HepG2 (cell line): Measurements from ENCODE around the gene STKLD1. TPM values are rescaled to one million over a fixed set of nuclear protein-coding genes. Genes with fewer than 3 reads are reported as not detected.
A peak's percentile ranks its signal among the peaks of the same experiment; 100 is the strongest.

ENCODE experiments used
- ATF6 ChIP-seq: sonication (generic); formaldehyde crosslinking; conservative IDR thresholded peaks from 2 replicates; pipeline ENCODE4 v1.4.0; 2020; ENCODE audit warnings: missing genetic modification reagents
- CCDC6 ChIP-seq: sonication (generic); formaldehyde crosslinking; IDR thresholded peaks from 2 replicates; pipeline ENCODE4 v1.8.1; 2022; ENCODE audit warnings: mild to moderate bottlenecking, missing genetic modification reagents, moderate library complexity
- ERF ChIP-seq: IDR thresholded peaks from 2 replicates; pipeline ENCODE4 v1.6.1; 2018; ENCODE audit warnings: missing biosample characterization, missing genetic modification reagents
- FLYWCH1 ChIP-seq: sonication (generic); formaldehyde crosslinking; IDR thresholded peaks from 2 replicates; pipeline ENCODE4 v1.8.1; 2023; ENCODE audit warnings: mild to moderate bottlenecking, missing genetic modification reagents
- FOXO1 ChIP-seq: sonication (generic); formaldehyde crosslinking; IDR thresholded peaks from 2 replicates; pipeline ENCODE4 v1.4.0; 2020; ENCODE audit warnings: missing genetic modification reagents
- KIAA2018 ChIP-seq: sonication (generic); formaldehyde crosslinking; IDR thresholded peaks from 2 replicates; pipeline ENCODE4 v1.5.0; 2020; ENCODE audit warnings: mild to moderate bottlenecking, missing genetic modification reagents, borderline replicate concordance
- ZFP36L1 ChIP-seq: sonication (generic); formaldehyde crosslinking; IDR thresholded peaks from 2 replicates; pipeline ENCODE4 v1.8.0; 2022; ENCODE audit warnings: mild to moderate bottlenecking, missing genetic modification reagents, moderate library complexity
- ZHX1 ChIP-seq: sonication (generic); formaldehyde crosslinking; IDR thresholded peaks from 2 replicates; pipeline ENCODE4 v1.8.1; 2022; ENCODE audit warnings: low read depth, mild to moderate bottlenecking, missing genetic modification reagents
- ZNF12 ChIP-seq: sonication (generic); formaldehyde crosslinking; IDR thresholded peaks from 2 replicates; pipeline ENCODE4 v1.5.0; 2020; ENCODE audit warnings: missing genetic modification reagents
- ZNF552 ChIP-seq: sonication (generic); formaldehyde crosslinking; IDR thresholded peaks from 2 replicates; pipeline ENCODE4 v1.9.0; 2022; ENCODE audit warnings: missing genetic modification reagents, mild to moderate bottlenecking, borderline replicate concordance
- ZNF605 ChIP-seq: sonication (generic); formaldehyde crosslinking; IDR thresholded peaks from 2 replicates; pipeline ENCODE4 v1.8.0; 2022; ENCODE audit warnings: mild to moderate bottlenecking, missing genetic modification reagents
- ZNF841 ChIP-seq: sonication (generic); formaldehyde crosslinking; IDR thresholded peaks from 2 replicates; pipeline ENCODE4 v1.8.1; 2023; ENCODE audit warnings: missing genetic modification reagents, borderline replicate concordance
- polyA plus RNA-seq, 8 experiments: library from polyadenylated mRNA; depleted of rRNA in 3 of 8; stranded (reverse) in 7 of 8; unstranded in 1 of 8; fragments of >200 nt; fragmentation: Illumina TruSeq in 4 of 8; extraction: Trizol in 4 of 8; gene quantifications; 2 replicates each; pipeline versions ENCODE4 v1.2.1 to v1.2.3, GENCODE V29; 2011 to 2016; ENCODE audit warnings: low read depth in 4 of 8, missing spikeins in 1 of 8, mixed read lengths in 1 of 8; ENCODE audit not compliant: insufficient read depth in 1 of 8
- total RNA-seq, 5 experiments: library from RNA; depleted of rRNA; stranded (reverse); fragments of >200 nt; fragmentation: Illumina TruSeq; extraction: Trizol; gene quantifications; 2 replicates each; pipeline ENCODE4 v1.2.3, GENCODE V29; 2016; ENCODE audit warnings: low read depth in 1 of 5
- TF ChIP-seq, protein P1 (sequence below): sonication (generic); formaldehyde crosslinking; IDR thresholded peaks from 2 replicates; pipeline ENCODE4 v1.4.0; 2020; ENCODE audit warnings: missing genetic modification reagents, low read depth, mild to moderate bottlenecking, borderline replicate concordance

The STKLD1 gene
- total and polyA plus RNA-seq, 2 of the 13 experiments (the other 11 are each of a cell fraction or from before 2014, with no cell fraction given) = 1.5 to 2.2 TPM

DNA sequence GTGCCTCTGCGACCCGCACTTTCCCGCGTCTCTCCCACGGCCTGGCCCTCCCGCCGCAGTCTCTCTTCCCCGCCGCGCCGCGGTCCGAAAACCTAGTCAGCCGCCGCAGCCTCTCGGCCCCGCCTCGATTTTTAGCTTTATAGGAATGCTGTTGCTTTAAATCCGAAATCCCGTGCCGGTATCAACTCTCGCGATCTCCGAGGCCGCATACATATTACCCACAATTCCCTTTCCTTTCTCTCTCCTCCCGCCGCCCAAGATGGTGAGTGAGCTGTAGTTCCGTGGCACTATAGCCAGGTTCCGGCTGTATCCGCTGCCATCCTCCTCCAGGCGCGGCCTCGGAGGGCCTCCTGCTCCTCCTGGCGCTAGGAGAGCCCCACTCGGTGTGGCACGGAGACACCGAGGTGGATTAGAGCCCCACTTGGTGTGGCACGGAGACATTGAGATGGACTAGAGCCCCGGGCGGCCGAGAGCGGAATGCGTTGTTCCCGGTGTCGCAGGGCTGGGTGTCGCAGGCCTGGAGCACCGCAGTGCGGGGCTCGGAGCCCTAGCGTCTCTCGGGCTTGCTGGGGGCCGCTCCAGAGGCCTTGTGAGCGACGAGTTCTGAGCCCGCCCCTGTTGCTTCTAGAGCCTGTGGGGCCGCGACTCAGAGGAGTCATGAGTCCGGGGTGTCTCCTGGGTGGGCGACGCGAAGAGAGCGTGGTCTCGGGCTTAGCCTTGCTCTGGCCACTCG is 28.0 kb upstream of the STKLD1 start, which contains the start of the genes MED22 and RPL7A (continued):
- TF ChIP-seq KIAA2018 (no peak), CCDC6 (CRISPR knock-in tag) (peak; percentile 69; the same call in 1 of the 2 replicates), ZFP36L1 (CRISPR knock-in tag) (no peak; the same call in 1 of the 2 replicates), ERF (CRISPR knock-in tag) (peak; percentile 60; the same call in 1 of the 2 replicates), ATF6 (CRISPR knock-in tag) (no peak), ZNF605 (peak; percentile 88), ZNF841 (CRISPR knock-in tag) (no peak), ZHX1 (CRISPR knock-in tag) (0 out of 2 replicates have a peak, but pooled peaks have one; percentile 41), ZNF12 (CRISPR knock-in tag) (no peak), FOXO1 (CRISPR knock-in tag) (peak; percentile 62), FLYWCH1 (CRISPR knock-in tag) (no peak; the same call in 1 of the 2 replicates), ZNF552 (CRISPR knock-in tag) (no peak)
- TF ChIP-seq, protein P1, sequence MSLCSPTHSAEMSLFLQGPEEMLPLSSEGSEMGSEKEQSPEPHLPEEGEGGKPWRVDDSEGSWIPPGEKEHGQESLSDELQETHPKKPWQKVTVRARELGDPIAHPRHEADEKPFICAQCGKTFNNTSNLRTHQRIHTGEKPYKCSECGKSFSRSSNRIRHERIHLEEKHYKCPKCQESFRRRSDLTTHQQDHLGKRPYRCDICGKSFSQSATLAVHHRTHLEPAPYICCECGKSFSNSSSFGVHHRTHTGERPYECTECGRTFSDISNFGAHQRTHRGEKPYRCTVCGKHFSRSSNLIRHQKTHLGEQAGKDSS (CRISPR knock-in tag) = peak; percentile 73; the same call in 1 of the 2 replicates
